Cardiac septum (tissue), 1 donor: ENCODE results near the gene MANF. TPM values are rescaled to one million over a fixed set of nuclear protein-coding genes. Genes with fewer than 3 reads are reported as not detected.
A peak's percentile ranks its signal among the peaks of the same experiment; 100 is the strongest.

Experiments
- DNase-seq: peaks from one replicate; pipeline ENCODE4 v3.0.0-alpha.2; 2020; ENCODE audit warnings: low spot score
- intact Hi-C: fragments of 100-400 bp; cut with DNase I; formaldehyde crosslinking; loops from one replicate; pipeline ENCODE4 v1.14.0; 2022
- long read RNA-seq: library from polyadenylated mRNA; unstranded; transcript quantifications from one replicate; pipeline ENCODE4 v2.0.0, GENCODE V29; 2021
- total RNA-seq: library from RNA; stranded (reverse); fragmentation: NEBNext Ultra II Directional; extraction: Animal tissue kit (Norgen Biotek cat#: 25700); gene quantifications from one replicate; pipeline ENCODE4 v1.2.1, GENCODE V29; 2021
- donor health status: DM: no; HTN: no; CAD: no.

MANF gene
- 77.6 TPM for total RNA-seq
- long read RNA-seq, transcript MANF-204 (4 exons, 1,153 nt): major isoform, 17 of 20 reads
- long read RNA-seq, partial matches to known transcripts: 2 of 20 reads
- long read RNA-seq, other reads (novel, unspliced or antisense): 1 of 20 reads

- intact Hi-C loops: loop anchor here (5.0 to 10.0 kb wide), 2 partner anchors 768 to 1020 kb away; partner anchors contain the start of gene MAPKAPK3
- peak; percentile 99 for DNase-seq
Observed at GRCh38 chr3:51384726-51385473, at the start of gene MANF. TSS of gene MANF (plus strand) at chr3:51385291. CDS start at chr3:51385343, 52 bp downstream.

- DNase-seq: no peak
- intact Hi-C loops: no loop called here
Observed at GRCh38 chr3:51336261-51336660, 48.8 kb upstream of the MANF start.

DNA sequence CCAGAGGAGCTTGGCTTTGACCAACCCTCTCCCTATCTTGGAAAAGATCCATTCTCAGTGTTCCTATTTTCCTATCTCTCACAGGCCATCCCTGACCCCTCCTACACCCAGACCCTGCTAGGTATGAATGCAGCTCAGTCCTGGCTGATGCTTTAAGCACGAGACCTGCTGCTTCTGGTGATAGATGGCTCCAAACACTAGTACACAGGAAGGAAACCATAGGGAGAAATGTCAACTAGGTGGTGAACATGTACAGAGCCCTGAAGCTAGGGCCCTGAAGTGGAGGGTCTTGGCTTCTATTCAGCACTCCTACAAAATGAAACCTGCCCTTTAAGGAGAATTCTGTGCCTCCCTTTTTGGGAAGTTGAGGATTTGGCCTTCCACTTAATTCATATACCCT lies 47.4 kb upstream of the MANF start:
- intact Hi-C loops: no loop called here

DNA sequence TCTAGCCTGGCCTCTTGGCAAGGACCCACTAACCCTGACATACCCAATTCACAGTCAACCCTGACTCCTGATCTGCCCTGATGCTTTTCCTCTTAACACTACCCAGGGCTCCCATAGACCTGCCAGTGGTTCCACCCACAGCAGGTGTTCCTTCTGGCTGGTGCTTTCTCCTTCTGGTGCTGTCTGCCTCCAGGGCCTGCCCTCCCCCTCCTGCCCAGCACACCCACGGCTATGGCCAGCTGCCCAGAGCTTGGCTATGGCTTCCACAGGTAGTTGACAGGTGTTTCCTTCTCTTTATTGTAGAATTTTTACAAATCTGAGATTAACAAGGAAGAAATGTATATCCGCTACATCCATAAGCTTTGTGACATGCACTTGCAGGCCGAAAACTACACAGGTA lies 46.5 kb upstream of the MANF start:
- intact Hi-C loops: no loop called here
- DNase-seq: no peak

More for the DNA sequence above, 47.4 kb upstream of the MANF start:
- DNase-seq: no peak

GRCh38 chr3:51340013-51340829 lies 44.9 kb upstream of the MANF start:
- DNase-seq: no peak
- intact Hi-C loops: no loop called here

DNA sequence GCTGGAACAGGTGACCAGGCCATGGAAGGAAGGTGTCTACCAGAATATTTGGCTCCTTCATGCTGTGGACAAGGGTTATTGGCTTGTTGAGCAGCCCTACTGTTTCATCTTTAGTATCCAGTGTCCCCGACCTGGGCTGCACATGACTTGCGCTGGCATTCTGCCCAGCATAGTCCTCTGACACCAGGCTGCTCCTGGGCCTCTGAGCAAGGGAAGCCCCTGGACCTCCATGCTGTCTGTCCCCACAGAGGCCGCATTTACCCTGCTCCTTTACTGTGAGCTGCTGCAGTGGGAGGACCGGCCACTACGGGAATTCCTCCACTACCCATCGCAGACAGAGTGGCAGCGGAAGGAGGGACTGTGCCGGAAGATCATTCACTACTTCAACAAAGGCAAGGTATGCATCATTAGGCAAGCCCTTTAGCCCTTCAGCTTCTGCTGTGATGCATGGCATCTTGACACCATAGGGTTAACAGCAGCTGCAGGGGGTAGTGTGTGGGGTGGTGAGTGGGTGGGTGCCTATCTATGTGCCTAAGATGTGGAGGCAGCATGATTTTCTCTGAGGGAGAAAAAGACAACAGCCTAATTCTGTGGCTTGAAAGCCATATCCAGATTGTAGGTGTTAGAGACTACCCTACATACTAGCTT lies 44.0 kb upstream of the MANF start:
- intact Hi-C loops: no loop called here

DNA sequence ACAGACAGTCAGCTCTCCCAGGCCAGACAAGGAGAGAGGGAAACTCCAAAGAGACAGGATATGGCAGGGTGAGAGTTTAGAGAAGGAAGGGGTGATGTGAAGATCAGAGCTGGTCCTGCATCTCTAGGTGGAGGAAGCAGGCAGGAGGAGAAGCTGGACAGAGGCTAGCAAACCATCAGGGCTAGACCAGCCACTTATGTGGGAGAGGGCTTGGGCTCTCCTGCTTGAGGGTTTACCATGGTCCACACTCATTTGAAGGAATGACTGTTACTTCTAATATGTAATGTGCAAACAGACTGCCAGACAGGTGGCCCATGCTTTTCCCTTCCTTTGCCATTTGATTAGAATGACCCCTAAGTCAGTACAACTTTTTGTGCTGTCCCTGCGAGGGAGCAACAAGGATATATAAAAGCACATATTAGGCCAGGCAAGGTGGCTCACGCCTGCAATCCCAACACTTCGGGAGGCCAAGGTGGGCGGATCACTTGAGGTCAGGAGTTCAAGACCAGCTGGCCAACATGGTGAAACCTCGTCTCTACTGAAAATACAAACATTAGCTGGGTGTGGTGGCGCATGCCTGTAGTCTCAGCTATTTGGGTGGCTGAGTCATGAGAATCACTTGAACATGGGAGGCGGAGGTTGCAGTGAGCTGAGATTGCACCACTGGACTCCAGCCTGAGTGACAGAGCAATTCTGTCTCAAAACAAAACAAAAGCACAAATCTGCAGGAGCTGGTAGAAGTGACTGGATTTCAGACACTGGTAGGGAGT lies 41.0 kb upstream of the MANF start:
- intact Hi-C loops: no loop called here
- DNase-seq: no peak

More for the DNA sequence above, 44.0 kb upstream of the MANF start:
- DNase-seq: no peak

DNA sequence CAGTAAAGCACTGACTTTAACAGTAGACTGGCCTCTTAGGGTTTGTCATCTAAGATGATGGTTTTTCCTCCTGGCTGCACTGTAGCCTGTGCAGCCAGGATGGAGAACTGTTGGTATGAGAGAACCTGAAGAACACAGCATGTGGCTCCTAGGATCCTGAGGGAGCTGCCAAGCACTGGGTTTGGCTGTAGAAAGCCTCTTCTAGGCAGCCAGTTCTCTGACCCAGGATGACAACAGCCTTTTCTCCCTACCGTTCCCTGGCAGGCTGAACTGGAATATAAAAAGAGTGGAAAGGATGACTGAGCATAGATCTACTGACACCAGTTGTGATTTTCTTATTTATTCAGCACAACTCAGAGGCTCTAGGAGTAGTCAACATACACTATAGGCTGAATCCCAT lies 34.3 kb upstream of the MANF start:
- DNase-seq: peak; percentile 19
- intact Hi-C loops: no loop called here

DNA sequence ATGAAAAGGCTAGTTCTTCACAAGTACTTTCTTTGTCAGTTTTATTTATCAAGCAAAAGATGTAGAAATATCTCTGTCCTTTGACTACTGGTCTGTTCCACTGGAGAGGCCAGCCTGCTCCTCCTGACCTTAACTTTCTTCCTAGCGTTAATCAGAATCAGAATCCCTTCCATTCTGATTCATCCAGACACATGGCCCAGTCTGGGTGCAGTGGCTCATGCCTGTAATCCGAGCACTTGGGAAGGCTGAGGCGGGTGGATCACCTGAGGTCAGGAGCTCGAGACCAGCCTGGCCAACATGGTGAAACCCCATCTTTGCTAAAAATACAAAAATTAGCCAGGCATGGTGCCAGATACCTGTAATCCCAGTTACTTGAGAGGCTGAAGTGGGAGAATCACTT lies 32.0 kb upstream of the MANF start:
- peak; percentile 29 for DNase-seq
- intact Hi-C loops: no loop called here

- intact Hi-C loops: no loop called here
- DNase-seq: peak; percentile 50
Observed at GRCh38 chr3:51353691-51354090, 31.4 kb upstream of the MANF start.

GRCh38 chr3:51354172-51354571 lies 30.9 kb upstream of the MANF start:
- intact Hi-C loops: no loop called here

GRCh38 chr3:51354731-51355615 lies 30.1 kb upstream of the MANF start:
- intact Hi-C loops: no loop called here
- peak; percentile 22 for DNase-seq

More at GRCh38 chr3:51354172-51354571, 30.9 kb upstream of the MANF start:
- DNase-seq: peak; percentile 12

DNA sequence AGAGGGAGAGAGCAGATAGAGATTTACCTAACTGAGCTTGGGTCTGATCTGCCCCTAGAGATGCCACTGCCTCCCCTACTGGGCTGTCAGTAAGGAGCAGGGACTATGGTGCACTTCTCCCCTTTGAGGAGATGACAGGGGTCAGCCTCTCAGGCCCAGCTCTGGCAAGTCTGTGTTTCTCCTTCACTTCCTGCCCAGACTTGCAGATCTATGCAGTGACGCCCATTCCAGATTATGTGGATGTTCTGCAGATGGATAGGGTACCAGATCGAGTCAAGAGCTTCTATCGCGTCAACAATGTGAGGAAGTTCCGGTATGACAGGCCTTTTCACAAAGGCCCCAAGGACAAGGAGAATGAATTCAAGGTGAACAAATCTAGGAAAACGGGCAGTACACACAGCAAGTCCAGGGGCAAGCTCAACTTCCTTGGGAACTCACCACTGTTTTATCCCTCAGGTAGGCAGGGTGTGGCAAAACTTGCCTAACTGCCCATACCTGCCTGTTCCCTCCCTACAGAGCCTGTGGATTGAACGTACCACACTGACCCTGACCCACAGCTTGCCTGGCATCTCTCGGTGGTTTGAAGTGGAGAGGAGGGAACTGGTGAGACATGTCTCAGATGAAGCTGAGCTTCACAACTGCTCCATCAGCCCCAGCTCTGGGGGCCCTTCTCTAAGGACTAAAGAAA lies 29.1 kb upstream of the MANF start:
- DNase-seq: peak; percentile 29
- intact Hi-C loops: no loop called here

GRCh38 chr3:51357856-51358255 lies 27.2 kb upstream of the MANF start:
- intact Hi-C loops: no loop called here

DNA sequence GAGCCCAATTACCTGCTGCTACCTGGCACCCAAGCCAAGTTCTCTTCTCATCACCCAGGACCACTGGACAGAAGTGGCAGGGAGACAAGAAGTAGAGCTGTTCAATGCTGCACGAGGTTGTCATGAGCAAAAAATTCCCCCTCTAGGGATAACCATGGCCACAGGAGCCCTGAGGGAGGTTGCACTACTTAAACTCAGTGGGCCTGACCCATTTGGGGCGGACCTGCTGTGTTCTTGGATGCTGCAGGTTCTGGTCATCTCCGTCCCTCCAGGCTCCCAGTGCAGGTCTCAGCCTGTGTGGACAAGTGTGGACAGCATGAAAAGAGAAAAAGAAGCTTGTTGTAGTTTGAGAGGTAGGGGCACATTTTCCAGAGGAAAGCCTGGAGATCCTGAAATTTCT lies 26.1 kb upstream of the MANF start:
- intact Hi-C loops: no loop called here
- peak; percentile 41 for DNase-seq

More at GRCh38 chr3:51357856-51358255, 27.2 kb upstream of the MANF start:
- DNase-seq: peak; percentile 66

- peak; percentile 60 for DNase-seq
- intact Hi-C loops: no loop called here
Observed at GRCh38 chr3:51360806-51361205, 24.3 kb upstream of the MANF start.

DNA sequence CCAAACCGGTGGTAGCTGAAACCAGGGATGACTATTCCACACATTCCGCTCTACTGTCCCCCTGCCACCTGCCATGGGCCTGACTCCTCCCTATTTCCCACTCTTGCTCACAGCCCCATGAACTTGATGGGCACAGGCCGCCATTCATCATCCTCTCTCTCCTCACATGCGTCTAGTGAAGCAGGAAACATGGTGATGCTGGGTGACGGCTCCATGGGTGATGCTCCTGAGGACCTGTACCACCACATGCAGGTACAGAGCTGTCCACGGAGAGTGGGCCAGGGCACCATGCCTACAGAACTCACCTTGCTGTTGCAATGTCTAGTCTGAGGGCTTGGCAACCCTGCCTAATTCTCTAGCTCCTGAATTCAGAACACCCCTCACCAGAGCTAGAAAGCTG lies 23.3 kb upstream of the MANF start:
- intact Hi-C loops: no loop called here
- DNase-seq: peak; percentile 53

DNA sequence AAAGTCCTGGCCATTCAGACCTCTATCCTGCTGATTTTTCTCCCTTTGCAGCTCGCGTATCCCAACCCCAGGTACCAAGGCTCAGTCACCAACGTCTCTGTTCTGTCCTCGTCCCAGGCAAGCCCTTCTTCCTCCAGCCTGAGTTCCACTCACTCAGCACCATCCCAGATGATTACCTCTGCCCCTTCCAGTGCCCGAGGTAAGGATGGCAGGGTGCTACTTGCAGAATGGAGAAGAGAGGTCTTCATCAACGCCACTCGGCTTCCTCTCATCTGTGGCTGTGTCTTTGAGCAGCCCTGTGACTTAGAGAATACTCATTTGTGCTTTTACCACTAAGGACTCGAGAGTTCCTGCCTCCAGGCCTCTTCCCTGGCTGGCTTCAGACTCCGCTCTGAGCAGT lies 22.6 kb upstream of the MANF start:
- intact Hi-C loops: no loop called here
- DNase-seq: peak; percentile 64
